HUDEP-2 (cell line): ENCODE measurements around the gene TMEM121.

Experiments used
- DNase-seq, 76 experiments: peaks; one replicate each; lab custom pipeline; 2025; ENCODE audit not compliant: unreplicated experiment in 76 of 76; lab: John Stamatoyannopoulos, UW

Gene TMEM121

DNA sequence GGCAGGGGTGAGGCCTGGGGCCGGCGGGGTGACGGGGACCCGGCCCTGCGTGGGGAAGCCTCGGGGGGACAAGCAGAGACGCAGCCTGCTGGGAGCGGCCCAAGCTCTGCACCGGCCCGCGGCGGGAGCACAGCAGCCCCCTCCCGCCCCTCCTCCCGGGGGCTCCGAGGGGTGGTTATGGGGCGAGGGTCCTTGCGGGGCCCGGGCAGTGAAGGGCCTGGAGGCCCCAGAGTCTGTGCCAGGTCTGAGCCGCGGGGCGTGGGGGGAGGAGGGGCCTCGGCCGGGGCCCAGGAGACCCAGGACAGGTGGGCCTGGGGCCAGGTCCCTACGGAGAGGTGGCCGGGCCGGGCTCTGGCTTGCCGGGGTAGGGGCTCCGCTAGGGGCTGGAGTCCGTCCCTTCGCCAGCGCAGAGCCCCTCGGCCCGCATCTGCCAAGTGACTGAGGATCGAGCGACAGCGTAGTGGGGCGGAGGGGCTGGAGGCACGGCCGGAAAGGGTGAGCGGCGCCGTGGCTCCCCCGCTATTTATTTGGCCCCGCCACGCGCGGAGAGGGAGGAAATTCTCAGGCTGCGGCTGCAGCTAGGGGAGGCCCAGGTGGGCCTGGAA, 495 bp downstream of the TMEM121 start:
- DNase-seq = no peak

GRCh38 chr14:105527381-105527825, 1.0 kb downstream of the TMEM121 start:
- DNase-seq = no peak

DNA sequence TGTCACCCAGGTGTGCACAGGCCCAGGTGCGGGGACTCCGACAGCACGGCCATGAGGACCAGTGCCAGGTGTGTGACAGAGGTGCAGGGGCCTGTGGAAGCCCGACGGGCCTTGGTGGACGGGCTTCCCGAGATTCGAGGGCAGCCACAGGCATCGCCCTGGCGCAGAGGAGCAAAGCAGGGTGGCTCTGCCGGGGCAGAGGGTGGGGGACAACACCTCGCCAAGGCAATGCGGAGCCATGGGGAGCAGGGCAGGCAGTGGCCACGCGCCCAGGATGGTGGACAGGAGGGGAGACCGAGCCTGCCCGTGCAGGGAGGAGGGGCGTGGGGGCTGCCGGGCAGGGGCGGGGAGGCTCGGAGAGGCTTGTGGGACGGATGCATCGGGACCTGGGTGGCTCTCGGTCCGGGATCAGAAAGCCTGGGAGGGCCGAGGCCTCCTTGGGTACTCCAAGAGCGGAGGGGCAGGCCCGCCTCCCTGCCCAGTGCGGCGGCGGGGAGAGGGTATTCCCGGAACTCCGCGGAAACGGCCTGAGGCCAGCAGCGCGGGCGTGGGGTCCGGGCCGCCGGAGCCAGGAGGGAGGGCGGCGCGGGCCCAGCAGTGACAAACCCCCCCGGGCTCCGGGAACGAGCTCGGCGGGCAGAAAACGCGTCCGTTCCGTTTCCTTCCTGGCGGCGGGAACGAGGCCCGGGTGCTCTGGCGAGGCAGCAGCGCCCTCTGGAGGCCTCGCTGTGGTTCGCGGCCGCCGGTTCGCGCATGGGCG, 1.6 kb downstream of the TMEM121 start:
- peak in 64 of 76 experiments; percentile 2 to 83 (median 58) for DNase-seq

- DNase-seq = peak in 3 of 76 experiments; percentile 1 to 31 (median 23)
These were observed 2.4 kb downstream of the TMEM121 start for GRCh38 chr14:105528586-105529318.

DNA sequence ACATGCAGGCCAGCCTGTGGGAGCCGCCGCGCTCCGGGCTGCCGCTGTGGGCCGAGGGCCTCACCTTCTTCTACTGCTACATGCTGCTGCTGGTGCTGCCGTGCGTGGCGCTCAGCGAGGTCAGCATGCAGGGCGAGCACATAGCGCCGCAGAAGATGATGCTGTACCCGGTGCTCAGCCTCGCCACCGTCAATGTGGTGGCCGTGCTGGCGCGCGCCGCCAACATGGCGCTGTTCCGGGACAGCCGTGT, 2.9 kb downstream of the TMEM121 start:
- DNase-seq = peak in 4 of 76 experiments; percentile 7 to 41 (median 28)

DNA sequence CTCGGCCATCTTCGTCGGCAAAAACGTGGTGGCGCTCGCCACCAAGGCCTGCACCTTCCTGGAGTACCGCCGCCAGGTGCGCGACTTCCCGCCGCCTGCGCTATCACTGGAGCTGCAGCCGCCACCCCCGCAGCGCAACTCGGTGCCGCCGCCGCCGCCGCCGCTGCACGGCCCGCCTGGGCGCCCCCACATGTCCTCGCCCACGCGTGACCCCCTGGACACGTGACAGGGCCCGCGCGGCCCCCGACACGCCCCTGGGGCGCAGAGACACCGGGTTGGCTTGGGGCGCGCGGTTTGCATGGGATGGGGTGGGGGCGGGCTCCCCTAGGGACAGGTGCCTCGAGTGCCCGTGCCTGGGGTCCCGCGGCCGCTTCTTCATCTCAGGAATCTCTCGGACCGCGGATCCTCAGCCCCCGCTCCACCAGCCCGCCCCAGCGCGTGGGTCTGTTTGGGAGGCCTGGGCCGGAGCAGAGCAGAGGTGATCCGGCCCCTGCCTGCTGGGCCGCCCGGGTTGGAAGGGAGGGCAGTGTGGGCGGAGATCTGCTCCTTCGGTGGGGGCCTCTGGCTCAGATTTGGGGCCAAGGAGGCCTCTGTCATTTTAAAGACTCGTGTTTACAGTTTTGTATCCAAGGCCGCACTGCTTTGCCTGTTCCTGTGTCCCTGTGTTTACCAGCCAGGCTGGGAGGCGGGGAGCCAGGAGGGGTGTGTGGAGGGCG, 3.3 kb downstream of the TMEM121 start:
- DNase-seq = peak in 25 of 76 experiments; percentile 9 to 58 (median 27)

DNA sequence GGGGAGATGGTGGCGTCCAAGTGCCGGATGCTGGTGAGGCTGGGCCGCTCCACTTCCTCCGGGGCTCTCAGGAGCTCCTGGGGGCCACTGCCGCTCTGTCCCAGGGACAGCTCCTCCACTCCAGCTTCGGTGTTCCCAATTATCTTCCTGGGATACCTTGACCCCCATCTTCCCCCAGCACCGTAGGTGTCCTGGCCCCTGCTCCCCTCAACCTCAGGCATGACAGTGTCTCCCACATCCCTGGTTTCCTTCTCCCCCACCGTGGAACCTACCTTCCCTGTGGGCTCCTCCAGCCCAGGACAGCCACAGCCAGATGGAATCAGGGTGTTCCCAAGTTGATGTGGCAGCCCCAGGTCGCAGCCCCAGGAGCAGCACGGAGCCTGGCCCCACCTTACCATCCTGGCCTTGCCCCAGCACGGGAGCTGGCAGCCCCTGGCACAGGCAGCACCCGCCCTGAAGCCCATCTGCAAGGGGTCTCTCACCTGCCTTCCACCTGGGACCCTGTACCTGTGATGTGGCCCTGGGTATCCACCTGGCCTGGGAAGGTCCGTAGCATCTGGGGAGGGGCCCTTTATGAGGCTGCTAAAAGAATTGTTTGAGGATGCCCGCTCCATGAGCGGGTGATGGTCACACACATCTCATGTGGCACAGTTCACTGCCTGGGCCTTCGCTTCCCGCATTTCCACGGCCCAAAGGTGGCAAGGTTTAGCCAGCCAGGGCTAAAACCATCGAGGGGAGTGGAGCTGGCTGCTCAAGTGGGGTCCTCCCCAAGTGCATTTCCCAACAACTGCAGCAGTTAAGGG, 4.1 kb downstream of the TMEM121 start:
- DNase-seq = no peak

DNA sequence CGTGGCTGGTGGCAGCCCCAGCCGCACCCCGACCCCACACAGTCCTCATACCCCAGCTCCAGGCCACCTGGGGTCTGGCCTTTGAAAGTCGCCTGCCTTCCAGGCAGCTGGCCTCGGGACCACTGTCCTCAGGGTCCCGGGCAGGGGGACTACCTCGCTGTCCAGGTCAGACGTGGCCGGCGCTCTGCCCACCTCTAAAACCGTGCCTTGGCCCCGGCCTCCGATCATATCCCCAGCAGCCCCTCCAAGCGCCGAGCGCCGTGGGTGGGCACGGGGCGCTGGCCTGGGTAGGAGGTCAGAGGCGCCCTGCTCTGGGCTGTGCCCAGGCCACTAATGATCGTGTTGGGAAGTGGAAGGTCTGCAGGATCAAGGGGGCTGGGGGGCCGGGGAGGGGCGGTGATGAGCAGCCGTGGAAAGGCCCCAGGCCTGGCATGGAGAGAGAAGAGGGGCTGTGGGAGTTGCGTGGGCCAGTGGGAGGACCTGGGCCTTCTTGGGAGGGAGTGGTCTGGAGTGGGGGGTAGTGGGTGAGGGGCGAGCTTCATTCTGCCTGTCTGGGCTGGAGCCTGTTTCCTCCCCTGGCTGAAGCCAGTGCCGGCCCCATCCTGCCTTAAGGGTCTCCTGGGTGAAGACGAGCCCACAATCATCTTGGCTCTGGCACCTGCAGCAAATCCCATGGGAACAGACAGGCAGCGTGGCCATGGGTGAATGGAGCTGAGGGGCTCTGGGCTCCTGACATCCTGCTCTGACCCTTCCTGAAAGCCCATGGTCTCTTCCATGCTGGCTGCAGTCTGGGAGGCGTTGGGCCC, 4.9 kb downstream of the TMEM121 start:
- DNase-seq = no peak

DNA sequence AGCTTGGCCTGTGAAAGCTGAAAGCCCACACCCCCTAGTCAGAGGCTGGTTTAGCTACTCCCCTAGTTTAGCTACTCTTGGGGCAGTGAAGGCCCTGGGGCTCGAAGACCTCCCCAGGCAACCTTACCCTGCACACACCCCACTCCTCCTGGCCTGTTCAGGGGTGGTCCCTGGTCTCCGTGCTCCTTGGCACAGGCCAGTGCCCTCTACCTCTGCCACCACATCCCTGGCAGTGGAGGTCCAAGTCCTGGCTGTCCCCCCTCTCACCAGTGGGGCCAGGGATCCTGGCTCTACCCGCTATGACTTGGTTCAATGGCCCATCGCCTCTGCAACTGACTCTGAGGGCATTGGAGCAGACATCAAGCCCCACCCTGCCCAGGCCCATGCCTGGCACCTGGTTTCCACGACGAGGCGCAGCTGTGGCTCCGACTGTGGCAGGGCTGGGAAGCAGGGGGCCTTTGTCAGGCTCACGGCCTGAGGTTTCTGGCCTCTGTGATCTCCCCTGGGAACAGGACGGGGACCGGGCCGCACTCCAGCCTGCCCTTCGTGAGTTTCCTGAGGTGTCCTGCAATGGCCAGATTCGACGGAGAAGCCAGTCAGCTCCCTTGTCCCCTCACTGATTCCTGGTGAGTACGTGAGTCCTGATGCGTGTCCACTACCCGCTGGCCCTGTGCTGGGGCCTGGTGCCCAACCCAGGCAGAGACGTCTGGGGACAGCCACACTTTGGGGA, 5.7 kb downstream of the TMEM121 start:
- no peak for DNase-seq

- DNase-seq = peak in 33 of 76 experiments; percentile 8 to 79 (median 23)
These were observed 6.4 kb downstream of the TMEM121 start for GRCh38 chr14:105532735-105533141.

GRCh38 chr14:105533391-105533790, 7.0 kb downstream of the TMEM121 start:
- DNase-seq = no peak

DNA sequence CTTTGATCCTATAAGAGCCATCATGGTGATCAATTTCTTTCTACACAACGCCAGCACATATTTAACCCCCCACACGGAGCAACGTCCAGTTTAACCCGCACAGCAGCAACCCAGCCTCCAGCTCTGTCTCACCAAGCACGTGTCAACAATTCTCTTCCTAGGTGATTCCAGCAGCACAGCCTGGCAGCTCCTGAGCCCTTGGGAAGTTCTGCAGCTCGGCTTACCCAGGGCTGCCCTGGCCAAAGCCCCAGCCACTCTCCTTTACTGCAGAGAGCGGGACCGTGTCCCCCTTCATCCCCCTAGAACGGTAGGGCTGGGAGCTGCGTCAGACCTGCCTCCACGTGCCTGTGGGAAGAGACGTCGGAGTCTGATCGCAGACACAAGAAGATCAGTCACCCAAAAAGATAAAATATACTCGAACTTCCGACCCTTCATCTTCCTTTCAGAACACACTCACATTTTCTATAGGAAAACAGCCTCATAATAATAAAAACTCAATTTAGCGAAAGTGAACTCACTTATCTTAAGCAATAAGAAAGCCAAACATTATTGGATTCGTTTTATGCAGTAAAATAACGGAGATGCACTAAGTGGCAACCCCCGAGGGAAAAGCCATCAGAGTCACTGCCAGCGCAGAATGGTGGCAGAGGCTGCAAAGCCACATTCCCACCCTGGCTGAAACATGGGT, 7.6 kb downstream of the TMEM121 start:
- no peak for DNase-seq

DNA sequence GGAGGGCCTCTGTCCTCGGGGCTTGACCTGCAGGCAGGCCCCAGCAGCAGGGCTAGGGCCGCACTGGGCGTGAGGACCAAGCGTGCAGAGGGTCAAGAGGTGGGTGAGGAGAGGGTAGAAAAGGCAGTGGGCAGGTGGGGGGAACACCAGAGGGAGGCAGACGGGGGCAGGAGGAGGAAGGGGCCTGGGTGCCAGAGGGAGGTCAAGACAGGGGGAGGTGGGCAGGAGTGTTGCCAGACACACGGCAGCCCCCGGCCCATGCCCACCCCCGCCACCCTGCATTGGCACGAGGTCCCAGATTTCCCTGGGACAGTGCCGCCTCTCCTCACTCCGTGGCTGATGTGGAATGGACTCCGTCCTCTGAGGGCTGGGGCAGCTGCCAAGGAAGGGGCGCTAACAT, 8.2 kb downstream of the TMEM121 start:
- DNase-seq = no peak

- no peak for DNase-seq
These were observed 9.7 kb downstream of the TMEM121 start for GRCh38 chr14:105536051-105536450.

DNA sequence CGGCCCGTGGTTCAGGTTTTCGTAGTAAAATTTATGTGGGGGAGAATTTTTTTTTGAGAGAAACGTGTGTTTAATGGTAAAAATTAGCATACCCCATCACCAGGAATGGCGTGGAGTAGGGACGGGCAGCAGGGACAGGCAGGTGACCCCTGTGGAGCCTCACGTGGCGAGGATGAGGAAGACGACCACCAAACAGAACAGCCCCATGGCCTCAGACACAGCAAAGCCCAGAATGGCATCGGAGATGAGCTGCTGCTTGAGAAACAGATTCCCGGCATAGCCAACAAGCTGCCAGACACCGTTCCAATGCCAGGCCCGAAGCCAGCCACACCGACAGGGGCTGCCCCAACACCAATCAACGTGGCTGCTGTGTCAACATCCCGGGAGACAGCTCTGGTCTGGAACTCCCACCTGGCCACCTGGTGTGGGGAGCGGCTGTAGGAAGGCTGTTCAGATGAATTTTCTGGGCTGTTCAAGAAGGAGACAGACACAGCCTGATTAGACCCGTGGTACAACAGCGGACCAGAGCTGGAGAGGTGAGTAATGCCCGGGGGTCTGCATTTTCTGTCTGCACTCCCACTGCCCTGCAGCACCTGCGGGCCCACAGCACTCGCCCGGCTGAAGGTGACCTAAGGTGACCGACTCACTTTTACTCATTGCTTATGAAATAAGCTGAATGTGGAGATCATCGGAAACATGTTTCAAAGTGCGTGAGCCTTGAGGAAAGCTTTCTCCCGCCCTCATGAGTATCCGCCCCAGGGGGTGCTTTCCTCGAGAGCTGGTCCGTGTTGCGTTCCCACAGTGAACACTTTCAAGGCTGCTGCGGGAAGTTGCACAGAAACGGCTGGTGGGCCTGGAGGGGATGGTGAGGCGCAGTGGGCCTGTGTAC, 10.6 kb downstream of the TMEM121 start:
- DNase-seq = no peak

DNA sequence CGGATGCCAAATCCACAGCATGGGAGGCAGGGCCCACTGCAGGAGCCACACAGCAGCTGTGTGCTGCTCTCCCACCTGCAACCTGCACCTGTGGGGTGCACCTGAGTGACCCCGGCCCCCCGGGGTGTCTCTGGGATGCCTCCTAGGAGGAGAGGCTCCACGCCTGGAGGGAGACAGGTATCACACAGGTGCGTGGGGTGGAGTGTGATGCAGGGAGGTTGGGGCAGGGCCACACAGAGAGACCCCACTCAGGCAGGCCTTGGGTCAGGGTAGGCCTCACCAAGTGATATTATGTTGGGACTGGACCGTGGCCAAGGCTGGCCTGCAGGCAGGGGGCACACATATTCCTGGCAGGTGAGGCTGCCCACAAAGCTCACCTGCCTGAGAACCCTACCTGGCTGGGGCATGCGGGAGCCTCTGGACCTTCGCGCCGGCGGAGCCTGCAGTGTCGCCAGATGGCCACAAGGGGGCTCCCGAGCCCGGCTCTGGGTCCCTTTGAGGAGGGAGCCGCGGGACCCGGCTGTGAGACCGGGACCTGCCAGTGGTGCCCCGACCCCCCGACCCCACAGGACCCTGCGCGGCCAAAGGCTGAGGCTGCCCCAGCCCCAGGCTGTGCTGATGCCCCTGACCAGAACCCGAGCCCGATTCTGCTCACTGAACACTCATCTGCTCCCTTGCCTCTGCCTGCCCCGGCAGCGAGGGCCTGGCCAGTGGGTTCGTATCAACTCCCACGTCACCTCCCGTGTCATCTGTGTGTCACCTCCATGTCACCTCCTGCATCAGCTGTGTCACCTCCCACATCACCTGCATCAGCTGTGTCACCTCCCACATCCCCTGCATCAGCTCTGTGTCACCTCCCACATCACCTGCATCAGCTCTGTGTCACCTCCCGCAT, 11.4 kb downstream of the TMEM121 start:
- DNase-seq = peak in 37 of 76 experiments; percentile 2 to 66 (median 29)
